ENCODE data around the gene TMEM50B. TPM values are rescaled to one million over a fixed set of nuclear protein-coding genes. Genes with fewer than 3 reads are reported as not detected.

TMEM50B gene
- total and polyA plus RNA-seq, 2 experiments from 2014 or later = 25.1 to 26.1 TPM

DNA sequence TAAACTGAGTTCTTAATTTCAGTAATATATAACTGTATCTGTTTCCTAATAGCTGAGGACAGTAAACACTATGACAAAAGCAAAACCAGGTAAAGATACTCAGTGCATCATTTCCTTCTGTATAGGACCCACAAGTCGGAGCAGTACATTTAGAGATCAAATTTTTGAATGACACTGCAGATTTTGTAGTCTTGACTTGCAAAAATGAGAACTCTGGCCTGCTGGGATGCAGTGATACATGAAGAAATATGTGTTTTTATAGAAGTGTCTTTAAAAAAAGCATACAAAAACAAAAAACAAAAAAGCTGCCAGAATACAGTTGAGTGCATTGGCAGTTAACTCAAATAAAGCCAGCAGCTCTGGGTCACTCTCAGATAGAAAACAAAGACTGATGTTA, 43.2 kb upstream of the TMEM50B start:
- DNase-seq (ENCODE audit: low spot score) = no peak
- H3K27me3 Mint-ChIP-seq (ENCODE audit: insufficient read depth, low read depth, poor library complexity) = peaks cover 2% of the 10 kb centered on the region
- Histone ChIP-seq H3K79me2 (replicated peaks; ENCODE audit: insufficient read depth) (no peaks in the 10 kb centered on the region), H2AFZ (no peak overlapping the region), H3K27ac (ENCODE audit: low read depth) (peak overlapping the region; percentile 8; the same call in 1 of the 2 replicates), H3K9me2 (ENCODE audit: insufficient read depth) (no peaks in the 10 kb centered on the region), H3K4me1 (ENCODE audit: insufficient read depth) (no peaks in the 10 kb centered on the region), H3K4me2 (no peak overlapping the region), H3K27me3 (ENCODE audit: insufficient read depth) (no peaks in the 10 kb centered on the region), H3F3A (replicated peaks; ENCODE audit: low read depth) (peaks cover 10% of the 10 kb centered on the region), H3K4me3 (no peak overlapping the region), H4K20me1 (replicated peaks; ENCODE audit: insufficient read depth) (no peaks in the 10 kb centered on the region), H3K36me3 (ENCODE audit: insufficient read depth) (peaks cover 56% of the 10 kb centered on the region)
- H3K36me3 Mint-ChIP-seq (ENCODE audit: low read depth) = peaks cover 78% of the 10 kb centered on the region
- TF ChIP-seq, protein P1, sequence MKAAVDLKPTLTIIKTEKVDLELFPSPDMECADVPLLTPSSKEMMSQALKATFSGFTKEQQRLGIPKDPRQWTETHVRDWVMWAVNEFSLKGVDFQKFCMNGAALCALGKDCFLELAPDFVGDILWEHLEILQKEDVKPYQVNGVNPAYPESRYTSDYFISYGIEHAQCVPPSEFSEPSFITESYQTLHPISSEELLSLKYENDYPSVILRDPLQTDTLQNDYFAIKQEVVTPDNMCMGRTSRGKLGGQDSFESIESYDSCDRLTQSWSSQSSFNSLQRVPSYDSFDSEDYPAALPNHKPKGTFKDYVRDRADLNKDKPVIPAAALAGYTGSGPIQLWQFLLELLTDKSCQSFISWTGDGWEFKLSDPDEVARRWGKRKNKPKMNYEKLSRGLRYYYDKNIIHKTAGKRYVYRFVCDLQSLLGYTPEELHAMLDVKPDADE (IDR thresholded peaks at IDR 0.05) = no peak
- TF ChIP-seq ZNF331 (CRISPR knock-in tag; IDR thresholded peaks at IDR 0.05; ENCODE audit: low read depth) = no peak
- H3K4me3 Mint-ChIP-seq = no peak overlapping the region
- H3K27ac Mint-ChIP-seq = peak overlapping the region; percentile 72
- H3K9me3 Mint-ChIP-seq = no peaks in the 10 kb centered on the region
- peaks cover 3% of the 10 kb centered on the region; the same call in 1 of the 3 replicates for H3K4me1 Mint-ChIP-seq
- no peak for ATAC-seq

DNA sequence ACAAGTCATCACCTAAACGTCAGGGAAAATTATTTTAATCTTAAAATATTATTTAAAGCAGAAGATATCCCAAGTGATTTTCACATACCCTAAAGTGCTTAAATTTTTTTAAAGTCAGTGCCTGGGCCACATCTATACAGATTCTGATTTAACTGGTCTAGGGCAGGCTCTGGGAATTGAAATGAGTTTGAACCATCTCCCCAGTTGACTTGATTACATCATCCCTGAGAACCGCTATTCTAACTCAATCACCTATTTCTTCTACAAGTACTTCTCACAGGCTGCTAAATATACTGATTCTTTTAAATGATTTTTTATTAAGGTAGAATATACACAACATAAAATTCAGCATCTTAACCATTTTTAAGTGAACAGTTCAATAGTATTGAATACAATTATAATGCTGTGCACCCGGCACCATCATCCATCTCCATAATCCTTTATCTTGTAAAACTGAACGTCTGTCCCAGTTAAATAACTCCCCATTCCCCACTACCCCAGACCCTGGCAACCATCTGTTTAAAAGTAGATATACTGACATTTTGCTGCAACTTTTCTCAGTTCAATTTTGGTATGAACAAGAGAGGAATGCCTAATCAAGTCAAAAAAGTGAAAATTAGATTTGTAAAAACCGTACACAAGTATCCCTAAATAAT, 42.7 kb upstream of the TMEM50B start:
- no peaks in the 10 kb centered on the region; the same call in 1 of the 2 replicates for H4K20me1 ChIP-seq (replicated peaks; ENCODE audit: insufficient read depth)
- peak overlapping the region; percentile 8; the same call in 1 of the 2 replicates for H3K27ac ChIP-seq (ENCODE audit: low read depth)
- Mint-ChIP-seq H3K9me3 (no peaks in the 10 kb centered on the region), H3K4me1 (peaks cover 3% of the 10 kb centered on the region; the same call in 1 of the 3 replicates), H3K27ac (peak overlapping the region; percentile 72; the same call in 1 of the 2 replicates), H3K4me3 (no peak overlapping the region; the same call in 2 of the 3 replicates), H3K36me3 (ENCODE audit: low read depth) (peaks cover 78% of the 10 kb centered on the region), H3K27me3 (ENCODE audit: insufficient read depth, low read depth, poor library complexity) (peaks cover 2% of the 10 kb centered on the region)
- H3F3A ChIP-seq (replicated peaks; ENCODE audit: low read depth) = peaks cover 12% of the 10 kb centered on the region
- no peaks in the 10 kb centered on the region for H3K4me1 ChIP-seq (ENCODE audit: insufficient read depth)
- no peak overlapping the region for H3K4me3 ChIP-seq
- no peaks in the 10 kb centered on the region for H3K79me2 ChIP-seq (replicated peaks; ENCODE audit: insufficient read depth)
- H3K27me3 ChIP-seq (ENCODE audit: insufficient read depth) = no peaks in the 10 kb centered on the region
- no peak overlapping the region for H3K4me2 ChIP-seq
- H3K9me2 ChIP-seq (ENCODE audit: insufficient read depth) = no peaks in the 10 kb centered on the region
- DNase-seq (ENCODE audit: low spot score) = no peak
- no peak for ATAC-seq
- H2AFZ ChIP-seq = no peak overlapping the region
- peaks cover 56% of the 10 kb centered on the region for H3K36me3 ChIP-seq (ENCODE audit: insufficient read depth)
- TF ChIP-seq, protein P2, sequence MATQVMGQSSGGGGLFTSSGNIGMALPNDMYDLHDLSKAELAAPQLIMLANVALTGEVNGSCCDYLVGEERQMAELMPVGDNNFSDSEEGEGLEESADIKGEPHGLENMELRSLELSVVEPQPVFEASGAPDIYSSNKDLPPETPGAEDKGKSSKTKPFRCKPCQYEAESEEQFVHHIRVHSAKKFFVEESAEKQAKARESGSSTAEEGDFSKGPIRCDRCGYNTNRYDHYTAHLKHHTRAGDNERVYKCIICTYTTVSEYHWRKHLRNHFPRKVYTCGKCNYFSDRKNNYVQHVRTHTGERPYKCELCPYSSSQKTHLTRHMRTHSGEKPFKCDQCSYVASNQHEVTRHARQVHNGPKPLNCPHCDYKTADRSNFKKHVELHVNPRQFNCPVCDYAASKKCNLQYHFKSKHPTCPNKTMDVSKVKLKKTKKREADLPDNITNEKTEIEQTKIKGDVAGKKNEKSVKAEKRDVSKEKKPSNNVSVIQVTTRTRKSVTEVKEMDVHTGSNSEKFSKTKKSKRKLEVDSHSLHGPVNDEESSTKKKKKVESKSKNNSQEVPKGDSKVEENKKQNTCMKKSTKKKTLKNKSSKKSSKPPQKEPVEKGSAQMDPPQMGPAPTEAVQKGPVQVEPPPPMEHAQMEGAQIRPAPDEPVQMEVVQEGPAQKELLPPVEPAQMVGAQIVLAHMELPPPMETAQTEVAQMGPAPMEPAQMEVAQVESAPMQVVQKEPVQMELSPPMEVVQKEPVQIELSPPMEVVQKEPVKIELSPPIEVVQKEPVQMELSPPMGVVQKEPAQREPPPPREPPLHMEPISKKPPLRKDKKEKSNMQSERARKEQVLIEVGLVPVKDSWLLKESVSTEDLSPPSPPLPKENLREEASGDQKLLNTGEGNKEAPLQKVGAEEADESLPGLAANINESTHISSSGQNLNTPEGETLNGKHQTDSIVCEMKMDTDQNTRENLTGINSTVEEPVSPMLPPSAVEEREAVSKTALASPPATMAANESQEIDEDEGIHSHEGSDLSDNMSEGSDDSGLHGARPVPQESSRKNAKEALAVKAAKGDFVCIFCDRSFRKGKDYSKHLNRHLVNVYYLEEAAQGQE (IDR thresholded peaks at IDR 0.05; ENCODE audit: unreplicated experiment) = no peak
- TF ChIP-seq ZNF114 (CRISPR knock-in tag; IDR thresholded peaks at IDR 0.05) (no peak), EZH2 (IDR thresholded peaks at IDR 0.05; ENCODE audit: low read depth, unreplicated experiment) (no peak), NANOG (IDR thresholded peaks at IDR 0.05; ENCODE audit: borderline replicate concordance) (no peak), JUNB (IDR thresholded peaks at IDR 0.05; ENCODE audit: unreplicated experiment) (no peak), STAT1 (IDR thresholded peaks at IDR 0.05; ENCODE audit: unreplicated experiment) (no peak)
- TF ChIP-seq, protein P3, sequence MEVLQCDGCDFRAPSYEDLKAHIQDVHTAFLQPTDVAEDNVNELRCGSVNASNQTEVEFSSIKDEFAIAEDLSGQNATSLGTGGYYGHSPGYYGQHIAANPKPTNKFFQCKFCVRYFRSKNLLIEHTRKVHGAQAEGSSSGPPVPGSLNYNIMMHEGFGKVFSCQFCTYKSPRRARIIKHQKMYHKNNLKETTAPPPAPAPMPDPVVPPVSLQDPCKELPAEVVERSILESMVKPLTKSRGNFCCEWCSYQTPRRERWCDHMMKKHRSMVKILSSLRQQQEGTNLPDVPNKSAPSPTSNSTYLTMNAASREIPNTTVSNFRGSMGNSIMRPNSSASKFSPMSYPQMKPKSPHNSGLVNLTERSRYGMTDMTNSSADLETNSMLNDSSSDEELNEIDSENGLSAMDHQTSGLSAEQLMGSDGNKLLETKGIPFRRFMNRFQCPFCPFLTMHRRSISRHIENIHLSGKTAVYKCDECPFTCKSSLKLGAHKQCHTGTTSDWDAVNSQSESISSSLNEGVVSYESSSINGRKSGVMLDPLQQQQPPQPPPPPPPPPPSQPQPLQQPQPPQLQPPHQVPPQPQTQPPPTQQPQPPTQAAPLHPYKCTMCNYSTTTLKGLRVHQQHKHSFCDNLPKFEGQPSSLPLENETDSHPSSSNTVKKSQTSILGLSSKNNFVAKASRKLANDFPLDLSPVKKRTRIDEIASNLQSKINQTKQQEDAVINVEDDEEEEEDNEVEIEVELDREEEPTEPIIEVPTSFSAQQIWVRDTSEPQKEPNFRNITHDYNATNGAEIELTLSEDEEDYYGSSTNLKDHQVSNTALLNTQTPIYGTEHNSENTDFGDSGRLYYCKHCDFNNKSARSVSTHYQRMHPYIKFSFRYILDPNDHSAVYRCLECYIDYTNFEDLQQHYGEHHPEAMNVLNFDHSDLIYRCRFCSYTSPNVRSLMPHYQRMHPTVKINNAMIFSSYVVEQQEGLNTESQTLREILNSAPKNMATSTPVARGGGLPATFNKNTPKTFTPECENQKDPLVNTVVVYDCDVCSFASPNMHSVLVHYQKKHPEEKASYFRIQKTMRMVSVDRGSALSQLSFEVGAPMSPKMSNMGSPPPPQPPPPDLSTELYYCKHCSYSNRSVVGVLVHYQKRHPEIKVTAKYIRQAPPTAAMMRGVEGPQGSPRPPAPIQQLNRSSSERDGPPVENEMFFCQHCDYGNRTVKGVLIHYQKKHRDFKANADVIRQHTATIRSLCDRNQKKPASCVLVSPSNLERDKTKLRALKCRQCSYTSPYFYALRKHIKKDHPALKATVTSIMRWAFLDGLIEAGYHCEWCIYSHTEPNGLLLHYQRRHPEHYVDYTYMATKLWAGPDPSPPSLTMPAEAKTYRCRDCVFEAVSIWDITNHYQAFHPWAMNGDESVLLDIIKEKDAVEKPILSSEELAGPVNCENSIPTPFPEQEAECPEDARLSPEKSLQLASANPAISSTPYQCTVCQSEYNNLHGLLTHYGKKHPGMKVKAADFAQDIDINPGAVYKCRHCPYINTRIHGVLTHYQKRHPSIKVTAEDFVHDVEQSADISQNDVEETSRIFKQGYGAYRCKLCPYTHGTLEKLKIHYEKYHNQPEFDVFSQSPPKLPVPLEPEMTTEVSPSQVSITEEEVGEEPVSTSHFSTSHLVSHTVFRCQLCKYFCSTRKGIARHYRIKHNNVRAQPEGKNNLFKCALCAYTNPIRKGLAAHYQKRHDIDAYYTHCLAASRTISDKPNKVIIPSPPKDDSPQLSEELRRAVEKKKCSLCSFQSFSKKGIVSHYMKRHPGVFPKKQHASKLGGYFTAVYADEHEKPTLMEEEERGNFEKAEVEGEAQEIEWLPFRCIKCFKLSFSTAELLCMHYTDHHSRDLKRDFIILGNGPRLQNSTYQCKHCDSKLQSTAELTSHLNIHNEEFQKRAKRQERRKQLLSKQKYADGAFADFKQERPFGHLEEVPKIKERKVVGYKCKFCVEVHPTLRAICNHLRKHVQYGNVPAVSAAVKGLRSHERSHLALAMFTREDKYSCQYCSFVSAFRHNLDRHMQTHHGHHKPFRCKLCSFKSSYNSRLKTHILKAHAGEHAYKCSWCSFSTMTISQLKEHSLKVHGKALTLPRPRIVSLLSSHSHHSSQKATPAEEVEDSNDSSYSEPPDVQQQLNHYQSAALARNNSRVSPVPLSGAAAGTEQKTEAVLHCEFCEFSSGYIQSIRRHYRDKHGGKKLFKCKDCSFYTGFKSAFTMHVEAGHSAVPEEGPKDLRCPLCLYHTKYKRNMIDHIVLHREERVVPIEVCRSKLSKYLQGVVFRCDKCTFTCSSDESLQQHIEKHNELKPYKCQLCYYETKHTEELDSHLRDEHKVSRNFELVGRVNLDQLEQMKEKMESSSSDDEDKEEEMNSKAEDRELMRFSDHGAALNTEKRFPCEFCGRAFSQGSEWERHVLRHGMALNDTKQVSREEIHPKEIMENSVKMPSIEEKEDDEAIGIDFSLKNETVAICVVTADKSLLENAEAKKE (CRISPR knock-in tag; IDR thresholded peaks at IDR 0.05) = no peak
- TF ChIP-seq, protein P1 (IDR thresholded peaks at IDR 0.05) = no peak

Data from GM23338 (cell line).